AG04449 (cell line): ENCODE data around the gene MDFI.

Experiments used
- CTCF ChIA-PET: fragments of 350-600 bp; formaldehyde crosslinking; extraction: SDS; loops from one replicate; lab custom pipeline; 2021; ENCODE audit warnings: antibody characterized with exemption; lab: Yijun Ruan, JAX
- POLR2A ChIA-PET: fragments of 400-600, 350-600 bp; formaldehyde crosslinking; extraction: SDS; loops from one replicate; lab custom pipeline; 2020; ENCODE audit warnings: antibody characterized with exemption, inconsistent platforms; lab: Yijun Ruan, JAX
- DNase-seq: peaks from one replicate; pipeline ENCODE4 v3.0.0-alpha.2; 2010; ENCODE audit warnings: low read depth, low spot score
- H3K4me3 ChIP-seq: 2 replicates; pipeline ENCODE4 v1.5.1; 2011; ENCODE audit warnings: low read depth, mild to moderate bottlenecking, control low read depth, low read length
- CTCF ChIP-seq: IDR thresholded peaks from one replicate; pipeline ENCODE4 v1.5.1; 2011; ENCODE audit warnings: mild to moderate bottlenecking, moderate library complexity, low read length, control low read depth, inconsistent platforms; ENCODE audit not compliant: insufficient read depth; ENCODE audit errors: missing control alignments

MDFI gene

GRCh38 chr6:41699063-41699462, 60.8 kb downstream of the MDFI start:
- TF ChIP-seq CTCF: no peak
- H3K4me3 ChIP-seq: peak overlapping the region; percentile 13; the same call in 1 of the 2 replicates
- ChIA-PET POLR2A (interaction anchor here (1.0 to 1.7 kb wide), 5 partner anchors 7 to 34 kb away, joined by 3 to 12 read pairs (median 5); no protein-coding TSS in a partner anchor), CTCF (interaction anchor here (0.9 to 5.6 kb wide), 9 partner anchors 9 to 331 kb away, joined by 3 to 37 read pairs (median 4); no protein-coding TSS in a partner anchor)
- no peak for DNase-seq

GRCh38 chr6:41700463-41701347, 62.4 kb downstream of the MDFI start:
- no peak for DNase-seq
- POLR2A ChIA-PET: interaction anchor here (1.2 kb wide), 1 partner anchor 33 kb away, joined by 4 read pairs; no protein-coding TSS in a partner anchor
- no peak for TF ChIP-seq CTCF
- CTCF ChIA-PET: interaction anchor here (0.9 to 5.6 kb wide), 11 partner anchors 7 to 333 kb away, joined by 3 to 37 read pairs (median 6); partner anchors contain the start of gene TFEB
- H3K4me3 ChIP-seq: no peak overlapping the region

- ChIA-PET CTCF (interaction anchor here (0.8 to 5.6 kb wide), 2 partner anchors 18 to 110 kb away, joined by 3 to 37 read pairs; no protein-coding TSS in a partner anchor), POLR2A (interaction anchor here (0.6 kb wide), 1 partner anchor 238 kb away, joined by 3 read pairs; no protein-coding TSS in a partner anchor)
- no peak for TF ChIP-seq CTCF
- H3K4me3 ChIP-seq: no peak overlapping the region
- no peak for DNase-seq
Measured at GRCh38 chr6:41702089-41702745, 63.9 kb downstream of the MDFI start.

GRCh38 chr6:41702771-41703494, 64.7 kb downstream of the MDFI start:
- ChIA-PET CTCF (interaction anchor here (0.8 to 5.6 kb wide), 2 partner anchors 18 to 111 kb away, joined by 3 to 37 read pairs; no protein-coding TSS in a partner anchor), POLR2A (interaction anchor here (0.6 kb wide), 1 partner anchor 237 kb away, joined by 3 read pairs; no protein-coding TSS in a partner anchor)
- H3K4me3 ChIP-seq: no peak overlapping the region
- no peak for DNase-seq
- TF ChIP-seq CTCF: no peak
